Measurements from ENCODE around the gene ICAM1. TPM values are rescaled to one million over a fixed set of nuclear protein-coding genes. Genes with fewer than 3 reads are reported as not detected.

The ICAM1 gene
- total and polyA plus RNA-seq, 10 of the 15 experiments (the other 5 are each of a cell fraction or from before 2014, with no cell fraction given), result 7.6 to 115 (median 60.2) TPM

DNA sequence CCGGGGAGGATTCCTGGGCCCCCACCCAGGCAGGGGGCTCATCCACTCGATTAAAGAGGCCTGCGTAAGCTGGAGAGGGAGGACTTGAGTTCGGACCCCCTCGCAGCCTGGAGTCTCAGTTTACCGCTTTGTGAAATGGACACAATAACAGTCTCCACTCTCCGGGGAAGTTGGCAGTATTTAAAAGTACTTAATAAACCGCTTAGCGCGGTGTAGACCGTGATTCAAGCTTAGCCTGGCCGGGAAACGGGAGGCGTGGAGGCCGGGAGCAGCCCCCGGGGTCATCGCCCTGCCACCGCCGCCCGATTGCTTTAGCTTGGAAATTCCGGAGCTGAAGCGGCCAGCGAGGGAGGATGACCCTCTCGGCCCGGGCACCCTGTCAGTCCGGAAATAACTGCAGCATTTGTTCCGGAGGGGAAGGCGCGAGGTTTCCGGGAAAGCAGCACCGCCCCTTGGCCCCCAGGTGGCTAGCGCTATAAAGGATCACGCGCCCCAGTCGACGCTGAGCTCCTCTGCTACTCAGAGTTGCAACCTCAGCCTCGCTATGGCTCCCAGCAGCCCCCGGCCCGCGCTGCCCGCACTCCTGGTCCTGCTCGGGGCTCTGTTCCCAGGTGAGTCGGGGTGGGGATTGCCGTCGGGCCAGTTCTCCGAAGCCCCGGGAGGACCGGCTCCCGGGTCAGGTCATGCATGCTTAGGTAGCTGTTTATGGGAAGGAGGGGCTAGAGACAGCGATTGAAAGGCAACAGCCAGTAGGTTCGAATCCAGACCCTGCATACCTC lies at the start of gene ICAM1 (continued):
- TF ChIP-seq BHLHE40 (IDR thresholded peaks at IDR 0.05; ENCODE audit: borderline replicate concordance in 1 of 2, low read depth in 2 of 2, low read length in 1 of 2) (peak; percentile 71 to 82), SMARCA5 (IDR thresholded peaks at IDR 0.05) (peak; percentile 72), IKZF1 (conservative IDR thresholded peaks at IDR 0.05) (no peak), GATAD2B (conservative IDR thresholded peaks at IDR 0.05; ENCODE audit: low read depth) (0 out of 2 replicates have a peak, but pooled peaks have one; percentile 23), POLR2AphosphoS5 (IDR thresholded peaks at IDR 0.05; ENCODE audit: low read length) (peak; percentile 98), SRF (IDR thresholded peaks at IDR 0.05; ENCODE audit: low read depth in 2 of 2, low read length in 2 of 2) (0 out of 4 replicates have a peak, but pooled peaks of 1 of the 2 experiments have one; percentile 0), MXI1 (IDR thresholded peaks at IDR 0.05; ENCODE audit: low read depth, low read length) (peak; percentile 87), RCOR1 (conservative IDR thresholded peaks at IDR 0.05; ENCODE audit: low read depth, low read length) (0 out of 2 replicates have a peak, but pooled peaks have one; percentile 76), CHD4 (IDR thresholded peaks at IDR 0.05) (no peak), RELA (IDR thresholded peaks at IDR 0.05; ENCODE audit: borderline replicate concordance, partially characterized antibody) (peak; percentile 65)
- TF ChIP-seq, protein P1, sequence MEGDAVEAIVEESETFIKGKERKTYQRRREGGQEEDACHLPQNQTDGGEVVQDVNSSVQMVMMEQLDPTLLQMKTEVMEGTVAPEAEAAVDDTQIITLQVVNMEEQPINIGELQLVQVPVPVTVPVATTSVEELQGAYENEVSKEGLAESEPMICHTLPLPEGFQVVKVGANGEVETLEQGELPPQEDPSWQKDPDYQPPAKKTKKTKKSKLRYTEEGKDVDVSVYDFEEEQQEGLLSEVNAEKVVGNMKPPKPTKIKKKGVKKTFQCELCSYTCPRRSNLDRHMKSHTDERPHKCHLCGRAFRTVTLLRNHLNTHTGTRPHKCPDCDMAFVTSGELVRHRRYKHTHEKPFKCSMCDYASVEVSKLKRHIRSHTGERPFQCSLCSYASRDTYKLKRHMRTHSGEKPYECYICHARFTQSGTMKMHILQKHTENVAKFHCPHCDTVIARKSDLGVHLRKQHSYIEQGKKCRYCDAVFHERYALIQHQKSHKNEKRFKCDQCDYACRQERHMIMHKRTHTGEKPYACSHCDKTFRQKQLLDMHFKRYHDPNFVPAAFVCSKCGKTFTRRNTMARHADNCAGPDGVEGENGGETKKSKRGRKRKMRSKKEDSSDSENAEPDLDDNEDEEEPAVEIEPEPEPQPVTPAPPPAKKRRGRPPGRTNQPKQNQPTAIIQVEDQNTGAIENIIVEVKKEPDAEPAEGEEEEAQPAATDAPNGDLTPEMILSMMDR (IDR thresholded peaks at IDR 0.05 in 2 of 3, conservative IDR thresholded peaks at IDR 0.05 in 1 of 3; ENCODE audit: control insufficient read depth in 2 of 3, extremely low read depth in 1 of 3, insufficient read depth in 1 of 3, low read depth in 3 of 3, low read length in 3 of 3), result peak in 1 of 3 experiments; percentile 21; a peak in 1 of 6 replicates
- TF ChIP-seq, protein P2, sequence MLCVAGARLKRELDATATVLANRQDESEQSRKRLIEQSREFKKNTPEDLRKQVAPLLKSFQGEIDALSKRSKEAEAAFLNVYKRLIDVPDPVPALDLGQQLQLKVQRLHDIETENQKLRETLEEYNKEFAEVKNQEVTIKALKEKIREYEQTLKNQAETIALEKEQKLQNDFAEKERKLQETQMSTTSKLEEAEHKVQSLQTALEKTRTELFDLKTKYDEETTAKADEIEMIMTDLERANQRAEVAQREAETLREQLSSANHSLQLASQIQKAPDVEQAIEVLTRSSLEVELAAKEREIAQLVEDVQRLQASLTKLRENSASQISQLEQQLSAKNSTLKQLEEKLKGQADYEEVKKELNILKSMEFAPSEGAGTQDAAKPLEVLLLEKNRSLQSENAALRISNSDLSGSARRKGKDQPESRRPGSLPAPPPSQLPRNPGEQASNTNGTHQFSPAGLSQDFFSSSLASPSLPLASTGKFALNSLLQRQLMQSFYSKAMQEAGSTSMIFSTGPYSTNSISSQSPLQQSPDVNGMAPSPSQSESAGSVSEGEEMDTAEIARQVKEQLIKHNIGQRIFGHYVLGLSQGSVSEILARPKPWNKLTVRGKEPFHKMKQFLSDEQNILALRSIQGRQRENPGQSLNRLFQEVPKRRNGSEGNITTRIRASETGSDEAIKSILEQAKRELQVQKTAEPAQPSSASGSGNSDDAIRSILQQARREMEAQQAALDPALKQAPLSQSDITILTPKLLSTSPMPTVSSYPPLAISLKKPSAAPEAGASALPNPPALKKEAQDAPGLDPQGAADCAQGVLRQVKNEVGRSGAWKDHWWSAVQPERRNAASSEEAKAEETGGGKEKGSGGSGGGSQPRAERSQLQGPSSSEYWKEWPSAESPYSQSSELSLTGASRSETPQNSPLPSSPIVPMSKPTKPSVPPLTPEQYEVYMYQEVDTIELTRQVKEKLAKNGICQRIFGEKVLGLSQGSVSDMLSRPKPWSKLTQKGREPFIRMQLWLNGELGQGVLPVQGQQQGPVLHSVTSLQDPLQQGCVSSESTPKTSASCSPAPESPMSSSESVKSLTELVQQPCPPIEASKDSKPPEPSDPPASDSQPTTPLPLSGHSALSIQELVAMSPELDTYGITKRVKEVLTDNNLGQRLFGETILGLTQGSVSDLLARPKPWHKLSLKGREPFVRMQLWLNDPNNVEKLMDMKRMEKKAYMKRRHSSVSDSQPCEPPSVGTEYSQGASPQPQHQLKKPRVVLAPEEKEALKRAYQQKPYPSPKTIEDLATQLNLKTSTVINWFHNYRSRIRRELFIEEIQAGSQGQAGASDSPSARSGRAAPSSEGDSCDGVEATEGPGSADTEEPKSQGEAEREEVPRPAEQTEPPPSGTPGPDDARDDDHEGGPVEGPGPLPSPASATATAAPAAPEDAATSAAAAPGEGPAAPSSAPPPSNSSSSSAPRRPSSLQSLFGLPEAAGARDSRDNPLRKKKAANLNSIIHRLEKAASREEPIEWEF (IDR thresholded peaks at IDR 0.05; ENCODE audit: insufficient replicate concordance, low read depth, low read length), result peak; percentile 29
- TF ChIP-seq, protein P3, sequence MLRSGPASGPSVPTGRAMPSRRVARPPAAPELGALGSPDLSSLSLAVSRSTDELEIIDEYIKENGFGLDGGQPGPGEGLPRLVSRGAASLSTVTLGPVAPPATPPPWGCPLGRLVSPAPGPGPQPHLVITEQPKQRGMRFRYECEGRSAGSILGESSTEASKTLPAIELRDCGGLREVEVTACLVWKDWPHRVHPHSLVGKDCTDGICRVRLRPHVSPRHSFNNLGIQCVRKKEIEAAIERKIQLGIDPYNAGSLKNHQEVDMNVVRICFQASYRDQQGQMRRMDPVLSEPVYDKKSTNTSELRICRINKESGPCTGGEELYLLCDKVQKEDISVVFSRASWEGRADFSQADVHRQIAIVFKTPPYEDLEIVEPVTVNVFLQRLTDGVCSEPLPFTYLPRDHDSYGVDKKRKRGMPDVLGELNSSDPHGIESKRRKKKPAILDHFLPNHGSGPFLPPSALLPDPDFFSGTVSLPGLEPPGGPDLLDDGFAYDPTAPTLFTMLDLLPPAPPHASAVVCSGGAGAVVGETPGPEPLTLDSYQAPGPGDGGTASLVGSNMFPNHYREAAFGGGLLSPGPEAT (IDR thresholded peaks at IDR 0.05; ENCODE audit: low read depth), result no peak
- TF ChIP-seq, protein P4, sequence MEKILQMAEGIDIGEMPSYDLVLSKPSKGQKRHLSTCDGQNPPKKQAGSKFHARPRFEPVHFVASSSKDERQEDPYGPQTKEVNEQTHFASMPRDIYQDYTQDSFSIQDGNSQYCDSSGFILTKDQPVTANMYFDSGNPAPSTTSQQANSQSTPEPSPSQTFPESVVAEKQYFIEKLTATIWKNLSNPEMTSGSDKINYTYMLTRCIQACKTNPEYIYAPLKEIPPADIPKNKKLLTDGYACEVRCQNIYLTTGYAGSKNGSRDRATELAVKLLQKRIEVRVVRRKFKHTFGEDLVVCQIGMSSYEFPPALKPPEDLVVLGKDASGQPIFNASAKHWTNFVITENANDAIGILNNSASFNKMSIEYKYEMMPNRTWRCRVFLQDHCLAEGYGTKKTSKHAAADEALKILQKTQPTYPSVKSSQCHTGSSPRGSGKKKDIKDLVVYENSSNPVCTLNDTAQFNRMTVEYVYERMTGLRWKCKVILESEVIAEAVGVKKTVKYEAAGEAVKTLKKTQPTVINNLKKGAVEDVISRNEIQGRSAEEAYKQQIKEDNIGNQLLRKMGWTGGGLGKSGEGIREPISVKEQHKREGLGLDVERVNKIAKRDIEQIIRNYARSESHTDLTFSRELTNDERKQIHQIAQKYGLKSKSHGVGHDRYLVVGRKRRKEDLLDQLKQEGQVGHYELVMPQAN (conservative IDR thresholded peaks at IDR 0.05), result peak; percentile 85
- TF ChIP-seq, protein P5, sequence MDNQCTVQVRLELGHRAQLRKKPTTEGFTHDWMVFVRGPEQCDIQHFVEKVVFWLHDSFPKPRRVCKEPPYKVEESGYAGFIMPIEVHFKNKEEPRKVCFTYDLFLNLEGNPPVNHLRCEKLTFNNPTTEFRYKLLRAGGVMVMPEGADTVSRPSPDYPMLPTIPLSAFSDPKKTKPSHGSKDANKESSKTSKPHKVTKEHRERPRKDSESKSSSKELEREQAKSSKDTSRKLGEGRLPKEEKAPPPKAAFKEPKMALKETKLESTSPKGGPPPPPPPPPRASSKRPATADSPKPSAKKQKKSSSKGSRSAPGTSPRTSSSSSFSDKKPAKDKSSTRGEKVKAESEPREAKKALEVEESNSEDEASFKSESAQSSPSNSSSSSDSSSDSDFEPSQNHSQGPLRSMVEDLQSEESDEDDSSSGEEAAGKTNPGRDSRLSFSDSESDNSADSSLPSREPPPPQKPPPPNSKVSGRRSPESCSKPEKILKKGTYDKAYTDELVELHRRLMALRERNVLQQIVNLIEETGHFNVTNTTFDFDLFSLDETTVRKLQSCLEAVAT (IDR thresholded peaks at IDR 0.05), result peak; percentile 63

Measured in GM12878 (cell line).